ENCODE results near the gene NGDN.

Gene NGDN

GRCh38 chr14:23465261-23465660 is 4.2 kb upstream of the NGDN start:
- H3K4me3 ChIP-seq (replicated peaks; ENCODE audit: insufficient read depth, low read length), result no peak overlapping the region
- DNase-seq (ENCODE audit: low read depth in 1 of 2, low spot score in 1 of 2), result no peak
- H3K27ac ChIP-seq (replicated peaks), result no peak overlapping the region
- TF ChIP-seq POLR2AphosphoS5 (IDR thresholded peaks at IDR 0.05; ENCODE audit: low read depth) (no peak), SPI1 (IDR thresholded peaks at IDR 0.05; ENCODE audit: borderline replicate concordance, low read depth) (no peak), CTCF (IDR thresholded peaks at IDR 0.05; ENCODE audit: insufficient read depth, low read length) (no peak), REST (IDR thresholded peaks at IDR 0.05; ENCODE audit: insufficient replicate concordance, low read depth) (no peak), GABPA (IDR thresholded peaks at IDR 0.05; ENCODE audit: low read depth) (no peak)
- H3K27me3 ChIP-seq (ENCODE audit: insufficient read depth, poor library complexity, severe bottlenecking), result no peaks in the 10 kb centered on the region

GRCh38 chr14:23468704-23469126 is 788 bp upstream of the NGDN start:
- Histone ChIP-seq H3K27me3 (ENCODE audit: insufficient read depth, poor library complexity, severe bottlenecking) (no peaks in the 10 kb centered on the region), H3K27ac (replicated peaks) (no peak overlapping the region), H3K4me3 (replicated peaks; ENCODE audit: insufficient read depth, low read length) (peak overlapping the region; percentile 99)
- no peak for DNase-seq (ENCODE audit: low read depth in 1 of 2, low spot score in 1 of 2)
- TF ChIP-seq SPI1 (IDR thresholded peaks at IDR 0.05; ENCODE audit: borderline replicate concordance, low read depth) (no peak), POLR2AphosphoS5 (IDR thresholded peaks at IDR 0.05; ENCODE audit: low read depth) (no peak), REST (IDR thresholded peaks at IDR 0.05; ENCODE audit: insufficient replicate concordance, low read depth) (no peak), CTCF (IDR thresholded peaks at IDR 0.05; ENCODE audit: insufficient read depth, low read length) (no peak), GABPA (IDR thresholded peaks at IDR 0.05; ENCODE audit: low read depth) (no peak)

GRCh38 chr14:23469906-23470403 is 452 bp downstream of the NGDN start:
- Histone ChIP-seq H3K4me3 (replicated peaks; ENCODE audit: insufficient read depth, low read length) (peak overlapping the region; percentile 99), H3K27ac (replicated peaks) (peak overlapping the region; percentile 67), H3K27me3 (ENCODE audit: insufficient read depth, poor library complexity, severe bottlenecking) (no peaks in the 10 kb centered on the region)
- no peak for DNase-seq (ENCODE audit: low read depth in 1 of 2, low spot score in 1 of 2)
- TF ChIP-seq POLR2AphosphoS5 (IDR thresholded peaks at IDR 0.05; ENCODE audit: low read depth) (no peak), REST (IDR thresholded peaks at IDR 0.05; ENCODE audit: insufficient replicate concordance, low read depth) (peak; percentile 16), SPI1 (IDR thresholded peaks at IDR 0.05; ENCODE audit: borderline replicate concordance, low read depth) (no peak)

All from HL-60 (cell line).